Ammon's horn (tissue), 1 donor: Measurements from ENCODE around the gene PXT1.
"Not testable (repeated sequence)": the region's sequence is repeated elsewhere in the genome, so short reads cannot be mapped to it uniquely, and the experiment has no call there.

ENCODE experiments used
- DNase-seq: peaks from one replicate; pipeline ENCODE4 v3.0.0-alpha.2; 2016; ENCODE audit warnings: low spot score

Gene PXT1

GRCh38 chr6:36368921-36369865 is 73.5 kb downstream of the PXT1 start:
- DNase-seq, result no peak

- DNase-seq, result no peak
Measured at GRCh38 chr6:36368421-36368820, 74.2 kb downstream of the PXT1 start.

DNA sequence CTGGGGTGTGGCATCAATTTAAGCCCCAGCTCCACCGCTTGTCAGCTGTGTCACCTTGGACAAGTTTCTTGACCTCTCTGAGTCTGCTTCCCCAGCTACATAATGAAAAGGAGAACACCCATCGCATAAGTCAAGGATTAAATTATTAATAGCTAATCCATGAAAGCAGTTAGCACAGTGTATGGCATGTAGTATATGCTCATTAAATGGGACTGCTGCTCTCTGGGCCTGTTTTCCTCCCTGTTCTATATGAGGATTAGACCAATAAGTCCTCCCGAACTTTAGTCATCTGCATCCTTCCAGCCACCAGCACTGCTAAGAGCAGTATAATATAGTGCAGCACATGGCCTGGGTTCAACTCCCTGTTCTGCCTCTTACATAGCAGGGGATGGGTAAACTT is 74.9 kb downstream of the PXT1 start:
- DNase-seq, result no peak

DNA sequence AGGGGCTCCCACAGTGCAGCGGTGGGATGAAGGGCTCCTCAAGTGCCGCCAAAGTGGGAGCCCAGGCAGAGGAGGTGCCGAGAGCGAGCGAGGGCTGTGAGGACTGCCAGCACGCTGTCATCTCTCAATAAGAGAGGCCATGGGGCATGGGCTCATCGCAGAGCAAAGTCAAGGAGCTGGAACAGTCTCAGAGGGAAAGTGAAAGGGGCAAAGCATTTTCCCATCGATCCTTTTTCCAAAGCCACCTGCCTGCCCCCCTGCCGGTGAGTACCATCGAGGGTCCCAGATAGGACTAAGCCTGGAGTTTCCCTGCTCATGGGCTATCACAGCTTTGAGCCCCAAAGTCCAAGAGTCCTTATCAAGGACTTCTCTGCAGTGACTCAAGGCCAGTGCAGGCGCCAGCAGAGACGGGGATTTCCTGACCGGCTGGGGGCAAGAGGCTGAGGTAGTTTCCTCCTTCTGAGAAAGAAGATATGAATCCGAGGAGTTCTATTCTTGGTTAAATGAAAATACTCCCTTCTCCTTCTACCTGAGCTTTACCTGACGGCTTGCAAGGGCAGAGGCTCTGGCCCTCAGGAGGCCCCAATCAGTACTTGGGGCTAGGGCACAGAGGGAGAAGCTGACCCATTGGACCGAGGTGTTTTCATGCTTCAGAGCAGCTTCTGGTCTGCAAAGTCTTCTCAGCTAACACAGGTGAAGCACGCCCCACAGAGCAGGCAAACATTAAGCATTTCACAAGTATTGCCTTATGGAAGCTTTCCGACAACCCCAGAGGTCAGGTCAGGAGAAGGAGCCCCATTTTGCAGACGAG is 77.8 kb downstream of the PXT1 start:
- DNase-seq, result no peak

DNA sequence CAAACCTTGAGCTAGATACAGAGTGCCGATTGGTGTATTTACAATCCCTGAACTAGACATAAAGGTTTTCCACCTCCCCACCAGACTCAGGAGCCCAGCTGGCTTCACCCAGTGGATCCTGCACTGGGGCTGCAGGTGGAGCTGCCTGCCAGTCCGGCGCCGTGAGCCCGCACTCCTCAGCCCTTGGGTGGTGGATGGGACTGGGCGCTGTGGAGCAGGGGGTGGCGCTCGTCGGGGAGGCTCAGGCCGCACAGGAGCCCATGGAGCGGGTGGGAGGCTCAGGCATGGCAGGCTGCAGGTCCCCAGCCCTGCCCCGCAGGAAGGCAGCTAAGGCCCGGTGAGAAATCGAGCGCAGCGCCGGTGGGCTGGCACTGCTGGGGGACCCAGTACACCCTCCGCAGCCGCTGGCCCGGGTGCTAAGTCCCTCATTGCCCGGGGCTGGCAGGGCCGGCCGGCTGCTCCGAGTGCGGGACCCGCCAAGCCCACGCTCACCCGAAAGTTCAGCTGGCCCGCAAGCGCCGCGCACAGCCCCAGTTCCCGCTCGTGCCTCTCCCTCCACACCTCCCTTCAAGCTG is 78.5 kb downstream of the PXT1 start:
- not testable (repeated sequence) for DNase-seq

- not testable (repeated sequence) for DNase-seq
Measured at GRCh38 chr6:36363371-36363752, 79.3 kb downstream of the PXT1 start.

DNA sequence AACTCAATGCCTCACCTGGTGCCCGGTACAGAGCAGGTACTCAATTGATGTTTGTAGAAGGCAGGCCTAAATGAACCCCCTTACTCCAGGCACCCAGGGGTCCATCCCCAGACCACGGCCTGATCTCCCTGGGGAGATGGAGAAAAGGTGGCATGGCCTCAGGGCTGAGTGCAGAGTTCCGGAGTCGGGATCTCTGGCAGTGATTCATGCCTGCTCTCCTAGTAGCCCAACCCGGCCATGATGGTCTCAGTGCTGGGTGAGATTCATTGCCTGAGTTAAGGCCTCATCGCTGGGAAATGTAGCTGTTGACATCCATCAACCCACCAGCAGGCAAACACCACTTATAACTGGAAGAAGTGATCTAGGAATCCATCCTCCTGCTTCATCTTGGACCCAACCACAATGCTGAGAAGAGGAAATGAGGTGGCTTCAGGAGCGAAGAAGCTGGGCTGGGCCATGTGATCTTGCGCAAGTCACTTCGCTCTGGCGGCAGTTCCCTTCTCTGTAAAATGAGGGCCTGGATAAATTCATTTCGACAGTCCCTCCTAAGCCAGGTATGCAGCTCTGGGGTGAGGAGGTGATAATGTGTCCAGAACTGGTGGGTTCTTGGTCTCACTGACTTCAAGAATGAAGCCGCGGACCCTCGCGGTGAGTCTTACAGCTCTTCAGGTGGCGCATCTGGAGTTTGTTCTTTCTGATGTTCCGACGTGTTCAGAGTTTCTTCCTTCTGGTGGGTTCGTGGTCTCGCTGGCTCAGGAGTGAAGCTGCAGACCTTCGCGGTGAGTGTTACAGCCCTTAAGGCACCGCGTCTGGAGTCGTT is 79.9 kb downstream of the PXT1 start:
- no peak for DNase-seq

DNA sequence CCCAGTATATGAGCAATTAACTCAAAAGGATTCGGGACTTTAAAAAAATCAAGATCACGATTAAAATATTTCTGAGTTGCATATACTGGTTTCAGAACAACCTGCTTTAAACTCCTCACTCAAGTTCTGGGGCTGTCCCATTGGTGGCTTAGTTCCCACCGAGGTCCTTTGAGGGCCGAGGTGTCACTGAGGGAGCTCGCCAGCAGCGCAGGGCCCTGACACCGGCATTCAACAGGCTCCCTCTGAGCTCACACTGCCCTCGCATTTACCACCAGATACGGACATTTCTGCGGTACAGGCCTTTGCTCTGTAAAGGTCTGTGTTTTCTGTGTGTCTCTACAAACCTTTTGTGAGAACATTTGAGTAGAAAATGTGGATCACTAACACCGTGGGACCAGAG is 81.6 kb downstream of the PXT1 start:
- DNase-seq, result no peak

DNA sequence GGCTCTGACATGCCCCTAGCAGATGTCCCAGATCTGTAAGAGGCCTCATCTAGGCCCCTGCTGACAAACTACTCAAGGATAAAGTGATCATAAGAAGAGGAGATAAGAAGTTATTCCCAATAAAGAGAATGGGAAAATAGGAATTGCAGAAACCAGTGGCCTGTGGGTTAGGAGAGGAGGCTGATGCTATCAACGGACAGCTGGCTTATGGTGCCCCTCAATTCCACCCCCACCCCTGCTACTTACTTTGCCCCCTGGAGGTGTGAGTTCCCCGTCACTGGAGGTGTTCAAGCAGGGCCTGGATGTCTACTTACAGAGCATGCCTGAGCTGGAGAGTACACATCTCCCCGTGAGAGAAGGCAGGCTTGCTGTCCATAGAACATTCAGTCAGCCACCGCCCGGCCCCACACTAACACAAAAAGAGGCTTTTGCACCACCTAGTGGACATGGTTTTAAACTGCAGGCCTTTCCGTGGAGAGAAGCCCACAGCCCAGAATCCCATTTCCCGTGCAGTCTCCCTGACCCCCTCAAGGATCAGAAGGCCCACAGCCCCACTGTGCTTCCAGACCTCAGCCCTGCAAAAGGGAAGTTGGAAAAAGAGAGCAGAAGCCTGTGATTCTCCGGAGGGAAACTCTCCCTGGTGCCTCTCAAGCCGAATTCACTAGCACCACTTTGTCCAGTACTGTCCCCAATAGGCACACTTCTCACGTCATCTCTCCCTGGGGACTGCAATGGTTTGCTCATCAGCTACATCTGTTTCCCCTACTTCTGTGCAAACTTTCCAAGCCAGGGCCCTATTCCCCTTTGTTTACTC is 82.2 kb downstream of the PXT1 start:
- peak; percentile 89 for DNase-seq

GRCh38 chr6:36358226-36358915 is 84.3 kb downstream of the PXT1 start:
- DNase-seq, result peak; percentile 72

GRCh38 chr6:36357872-36358225 is 84.8 kb downstream of the PXT1 start:
- DNase-seq, result no peak

- no peak for DNase-seq
Measured at GRCh38 chr6:36355819-36356218, 86.8 kb downstream of the PXT1 start.

DNA sequence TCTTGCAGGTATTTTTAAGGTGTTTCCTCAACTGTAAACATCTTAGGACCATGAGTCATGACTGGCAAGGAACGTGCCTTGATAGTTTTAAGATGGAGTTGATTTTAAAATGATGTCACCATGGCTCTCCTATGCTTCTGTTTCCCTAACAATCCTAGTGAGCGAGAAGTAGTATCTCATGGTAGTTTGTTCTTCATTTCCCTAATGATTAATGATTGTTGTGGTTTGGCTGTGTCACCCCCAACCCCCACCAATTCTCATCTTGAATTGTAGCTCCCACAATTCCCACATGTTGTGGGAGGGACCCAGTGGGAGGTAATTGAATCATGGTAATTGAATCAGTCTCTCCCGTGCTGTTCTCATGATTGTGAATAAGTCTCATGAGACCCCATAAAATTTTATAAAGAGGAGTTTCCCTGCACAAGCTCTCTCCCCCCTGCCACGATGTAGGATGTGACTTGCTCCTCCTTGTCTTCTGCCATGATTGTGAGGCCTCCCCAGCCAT is 89.2 kb downstream of the PXT1 start:
- DNase-seq, result no peak

GRCh38 chr6:36352477-36353157 is 90.0 kb downstream of the PXT1 start:
- no peak for DNase-seq

GRCh38 chr6:36350681-36351571 is 91.7 kb downstream of the PXT1 start:
- DNase-seq, result no peak

DNA sequence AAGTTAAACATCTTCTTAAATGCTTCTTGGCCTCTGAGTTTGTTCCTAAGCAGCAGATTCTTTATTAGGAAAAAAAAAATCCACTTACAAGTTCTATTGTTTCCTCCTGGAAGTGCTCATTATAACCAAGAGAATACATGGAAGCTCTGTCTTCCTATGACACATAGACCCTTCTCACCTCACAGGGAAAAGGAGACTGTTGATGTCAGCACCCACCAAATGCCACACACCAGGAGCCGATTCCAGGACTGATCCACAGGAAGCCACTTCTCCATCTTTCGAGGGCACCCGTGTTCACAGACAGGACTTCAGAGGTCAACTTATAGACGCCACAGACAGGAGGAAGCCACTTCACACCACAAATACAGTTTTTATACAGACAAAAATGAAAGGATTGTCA is 92.6 kb downstream of the PXT1 start:
- no peak for DNase-seq

DNA sequence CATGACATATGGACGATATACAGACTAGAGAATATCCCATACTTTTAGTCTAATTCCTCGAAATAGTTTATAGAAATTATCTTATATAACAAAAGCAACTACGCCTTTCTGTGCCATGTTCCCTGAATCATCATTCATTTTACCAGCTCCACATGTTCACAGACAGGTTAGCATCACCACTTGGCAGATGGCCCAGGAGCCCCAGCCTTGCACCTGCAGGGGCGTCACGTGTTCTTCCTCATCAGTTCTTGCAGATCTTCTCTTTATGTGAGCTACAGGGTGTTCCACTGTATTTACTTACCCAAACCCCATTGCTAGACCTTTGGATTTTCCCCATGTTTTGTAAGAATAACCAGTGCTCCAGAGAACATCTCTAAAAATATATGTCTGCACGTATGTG is 93.4 kb downstream of the PXT1 start:
- DNase-seq, result no peak

- DNase-seq, result no peak
Measured at GRCh38 chr6:36347621-36348020, 95.0 kb downstream of the PXT1 start.
